Measurements from ENCODE around the gene CYP21A2. TPM values are rescaled to one million over a fixed set of nuclear protein-coding genes. Genes with fewer than 3 reads are reported as not detected.

The CYP21A2 gene
- total and polyA plus RNA-seq, 10 of the 15 experiments (the other 5 are each of a cell fraction or from before 2014, with no cell fraction given), result 0.04 to 0.92 (median 0.23) TPM; not detected in 7

- Histone ChIP-seq H3K27ac (ENCODE audit: control insufficient read depth, insufficient read depth) (no peak overlapping the region), H3K9me3 (replicated peaks; ENCODE audit: control insufficient read depth, insufficient read depth, low read length) (no peaks in the 10 kb centered on the region), H3K79me2 (ENCODE audit: control insufficient read depth, insufficient read depth, low read length) (no peaks in the 10 kb centered on the region), H3K4me2 (ENCODE audit: control insufficient read depth, insufficient read depth) (no peak overlapping the region), H2AFZ (ENCODE audit: control insufficient read depth, low read depth, low read length) (no peak overlapping the region), H3K36me3 (ENCODE audit: control insufficient read depth in 2 of 2, insufficient read depth in 2 of 2, low read length in 1 of 2) (no peaks in the 10 kb centered on the region), H3K27me3 (replicated peaks in 1 of 2; ENCODE audit: control insufficient read depth in 2 of 2, insufficient read depth in 2 of 2, low read length in 1 of 2) (peaks cover 0 to 2% of the 10 kb centered on the region in 2 experiments), H3K9ac (ENCODE audit: control insufficient read depth, insufficient read depth, low read length) (no peak overlapping the region), H3K4me3 (no peak overlapping the region), H3K4me1 (ENCODE audit: control insufficient read depth, insufficient read depth, low read length) (peaks cover 16% of the 10 kb centered on the region), H4K20me1 (ENCODE audit: control insufficient read depth, insufficient read depth) (no peaks in the 10 kb centered on the region)
- TF ChIP-seq, protein P1, sequence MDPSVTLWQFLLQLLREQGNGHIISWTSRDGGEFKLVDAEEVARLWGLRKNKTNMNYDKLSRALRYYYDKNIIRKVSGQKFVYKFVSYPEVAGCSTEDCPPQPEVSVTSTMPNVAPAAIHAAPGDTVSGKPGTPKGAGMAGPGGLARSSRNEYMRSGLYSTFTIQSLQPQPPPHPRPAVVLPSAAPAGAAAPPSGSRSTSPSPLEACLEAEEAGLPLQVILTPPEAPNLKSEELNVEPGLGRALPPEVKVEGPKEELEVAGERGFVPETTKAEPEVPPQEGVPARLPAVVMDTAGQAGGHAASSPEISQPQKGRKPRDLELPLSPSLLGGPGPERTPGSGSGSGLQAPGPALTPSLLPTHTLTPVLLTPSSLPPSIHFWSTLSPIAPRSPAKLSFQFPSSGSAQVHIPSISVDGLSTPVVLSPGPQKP (IDR thresholded peaks at IDR 0.05; ENCODE audit: low read depth, low read length), result no peak
- TF ChIP-seq RB1 (IDR thresholded peaks at IDR 0.05; ENCODE audit: borderline replicate concordance) (no peak), TAF1 (IDR thresholded peaks at IDR 0.05; ENCODE audit: borderline replicate concordance, low read depth, low read length) (no peak), CBX5 (IDR thresholded peaks at IDR 0.05; ENCODE audit: low read depth) (no peak), POLR2AphosphoS5 (IDR thresholded peaks at IDR 0.05; ENCODE audit: low read length) (no peak), EZH2 (IDR thresholded peaks at IDR 0.05; ENCODE audit: borderline replicate concordance, control insufficient read depth, low read depth, low read length) (no peak), CHD1 (IDR thresholded peaks at IDR 0.05; ENCODE audit: low read depth, low read length) (no peak)
- TF ChIP-seq, protein P2, sequence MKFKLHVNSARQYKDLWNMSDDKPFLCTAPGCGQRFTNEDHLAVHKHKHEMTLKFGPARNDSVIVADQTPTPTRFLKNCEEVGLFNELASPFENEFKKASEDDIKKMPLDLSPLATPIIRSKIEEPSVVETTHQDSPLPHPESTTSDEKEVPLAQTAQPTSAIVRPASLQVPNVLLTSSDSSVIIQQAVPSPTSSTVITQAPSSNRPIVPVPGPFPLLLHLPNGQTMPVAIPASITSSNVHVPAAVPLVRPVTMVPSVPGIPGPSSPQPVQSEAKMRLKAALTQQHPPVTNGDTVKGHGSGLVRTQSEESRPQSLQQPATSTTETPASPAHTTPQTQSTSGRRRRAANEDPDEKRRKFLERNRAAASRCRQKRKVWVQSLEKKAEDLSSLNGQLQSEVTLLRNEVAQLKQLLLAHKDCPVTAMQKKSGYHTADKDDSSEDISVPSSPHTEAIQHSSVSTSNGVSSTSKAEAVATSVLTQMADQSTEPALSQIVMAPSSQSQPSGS (IDR thresholded peaks at IDR 0.05; ENCODE audit: low read length), result no peak
- intact Hi-C loops (cut with micrococcal nuclease; ENCODE audit: unreplicated experiment) (no loop called here), in situ Hi-C loops (cut with MboI) (no loop called here)
- no peak for DNase-seq (ENCODE audit: low read depth, low spot score)
- CTCF ChIA-PET, result interaction anchor here (0.6 kb wide), 1 partner anchor 737 kb away, joined by 3 read pairs; no protein-coding TSS in a partner anchor
- RAD21 ChIA-PET (ENCODE audit: unreplicated experiment), result no interaction called here
- 82% methylated on average over 14 of the region's 14 CpGs for WGBS (ENCODE audit: insufficient coverage, insufficient replicate concordance, low lambda C conversion rate, missing lambda C conversion rate)
- SMC1A ChIA-PET (ENCODE audit: uncharacterized antibody, unreplicated experiment), result no interaction called here
- no peak for ATAC-seq
- no peak for FAIRE-seq
- POLR2A ChIA-PET, result no interaction called here
- no TSS peak for BruUV-seq (replicated peaks)
Measured at GRCh38 chr6:32088487-32089049, 50.4 kb downstream of the CYP21A2 start.
